Adipose tissue (tissue), 3 donors: ENCODE measurements around the gene TFEC. TPM values are rescaled to one million over a fixed set of nuclear protein-coding genes. Genes with fewer than 3 reads are reported as not detected.

Experiments
- polyA plus RNA-seq, 3 donors: library from polyadenylated mRNA; stranded (reverse); fragments of 200-250 nt; gene quantifications; one replicate each; pipeline ENCODE4 v1.2.3, GENCODE V29; 2013
- donor health status: healthy with polysubstance abuse.
- donor health status: Bipolar disorder and iron deficiency.
- donor health status: healthy.

TFEC gene
- polyA plus RNA-seq, 3 donors, result 0.52 to 1.6 (median 1.5) TPM

Other genes starting within 250 kb of the TFEC start
- 10 to 100 TPM; 21.5 to 28.4 (median 23.4) TPM for gene TES, start 179.8 kb upstream of the TFEC start, polyA plus RNA-seq